ENCODE data around the gene FBXO31.

FBXO31 gene

DNA sequence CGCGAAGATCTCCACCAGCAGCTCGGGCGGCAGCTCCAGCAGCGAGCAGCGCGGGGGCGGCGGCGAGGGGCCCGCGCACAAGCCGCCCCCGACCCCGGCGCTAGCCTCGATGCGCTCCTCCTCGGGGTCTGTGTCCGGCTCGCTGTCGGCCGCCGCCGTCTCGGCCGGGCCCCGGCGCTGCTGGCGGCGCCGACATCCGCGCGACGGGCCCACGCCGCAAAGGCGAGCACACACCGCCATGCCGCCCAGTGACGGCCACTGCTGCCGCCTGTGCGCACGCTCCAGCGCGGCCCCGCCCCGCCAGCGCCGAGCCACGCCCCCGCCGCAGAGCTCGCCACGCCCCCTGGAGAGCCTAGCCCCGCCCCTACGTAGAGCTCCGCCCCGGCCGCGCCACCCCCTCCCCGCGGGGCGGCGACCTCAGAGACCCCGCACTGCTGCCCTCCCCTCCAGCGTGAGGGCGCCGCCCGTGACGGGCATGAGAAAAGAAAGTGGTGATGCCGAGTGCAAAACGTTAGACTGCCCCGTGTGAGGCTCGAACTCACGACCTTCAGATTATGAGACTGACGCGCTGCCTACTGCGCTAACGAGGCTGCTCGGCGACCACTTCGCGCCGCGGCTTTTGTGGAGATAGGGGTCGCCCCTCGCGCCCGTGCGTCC, at the start of gene FBXO31 (continued):
- TF ChIP-seq PBX3 (CRISPR knock-in tag; IDR thresholded peaks at IDR 0.05) = 0 out of 2 replicates have a peak, but pooled peaks have one; percentile 49
- TF ChIP-seq GLIS1 (tag by site-specific recombination; IDR thresholded peaks at IDR 0.05) = peak; percentile 37; the same call in 1 of the 2 replicates
- TF ChIP-seq ZNF76 (tag by site-specific recombination; IDR thresholded peaks at IDR 0.05; ENCODE audit: borderline replicate concordance, low read depth) = peak; percentile 69
- peak; percentile 83 for TF ChIP-seq ZNF843 (tag by site-specific recombination; IDR thresholded peaks at IDR 0.05)
- peak; percentile 82 for TF ChIP-seq ZBTB21 (tag by site-specific recombination; IDR thresholded peaks at IDR 0.05)
- TF ChIP-seq ZNF692 (tag by site-specific recombination; IDR thresholded peaks at IDR 0.05) = peak; percentile 90
- TF ChIP-seq ZNF449 (tag by site-specific recombination; IDR thresholded peaks at IDR 0.05) = peak; percentile 58
- peak; percentile 61; the same call in 1 of the 2 replicates for TF ChIP-seq TSHZ1 (tag by site-specific recombination; IDR thresholded peaks at IDR 0.05; ENCODE audit: borderline replicate concordance)
- TF ChIP-seq, protein P1, sequence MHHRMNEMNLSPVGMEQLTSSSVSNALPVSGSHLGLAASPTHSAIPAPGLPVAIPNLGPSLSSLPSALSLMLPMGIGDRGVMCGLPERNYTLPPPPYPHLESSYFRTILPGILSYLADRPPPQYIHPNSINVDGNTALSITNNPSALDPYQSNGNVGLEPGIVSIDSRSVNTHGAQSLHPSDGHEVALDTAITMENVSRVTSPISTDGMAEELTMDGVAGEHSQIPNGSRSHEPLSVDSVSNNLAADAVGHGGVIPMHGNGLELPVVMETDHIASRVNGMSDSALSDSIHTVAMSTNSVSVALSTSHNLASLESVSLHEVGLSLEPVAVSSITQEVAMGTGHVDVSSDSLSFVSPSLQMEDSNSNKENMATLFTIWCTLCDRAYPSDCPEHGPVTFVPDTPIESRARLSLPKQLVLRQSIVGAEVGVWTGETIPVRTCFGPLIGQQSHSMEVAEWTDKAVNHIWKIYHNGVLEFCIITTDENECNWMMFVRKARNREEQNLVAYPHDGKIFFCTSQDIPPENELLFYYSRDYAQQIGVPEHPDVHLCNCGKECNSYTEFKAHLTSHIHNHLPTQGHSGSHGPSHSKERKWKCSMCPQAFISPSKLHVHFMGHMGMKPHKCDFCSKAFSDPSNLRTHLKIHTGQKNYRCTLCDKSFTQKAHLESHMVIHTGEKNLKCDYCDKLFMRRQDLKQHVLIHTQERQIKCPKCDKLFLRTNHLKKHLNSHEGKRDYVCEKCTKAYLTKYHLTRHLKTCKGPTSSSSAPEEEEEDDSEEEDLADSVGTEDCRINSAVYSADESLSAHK (tag by site-specific recombination; IDR thresholded peaks at IDR 0.05) = peak; percentile 76
- TF ChIP-seq, protein P2, sequence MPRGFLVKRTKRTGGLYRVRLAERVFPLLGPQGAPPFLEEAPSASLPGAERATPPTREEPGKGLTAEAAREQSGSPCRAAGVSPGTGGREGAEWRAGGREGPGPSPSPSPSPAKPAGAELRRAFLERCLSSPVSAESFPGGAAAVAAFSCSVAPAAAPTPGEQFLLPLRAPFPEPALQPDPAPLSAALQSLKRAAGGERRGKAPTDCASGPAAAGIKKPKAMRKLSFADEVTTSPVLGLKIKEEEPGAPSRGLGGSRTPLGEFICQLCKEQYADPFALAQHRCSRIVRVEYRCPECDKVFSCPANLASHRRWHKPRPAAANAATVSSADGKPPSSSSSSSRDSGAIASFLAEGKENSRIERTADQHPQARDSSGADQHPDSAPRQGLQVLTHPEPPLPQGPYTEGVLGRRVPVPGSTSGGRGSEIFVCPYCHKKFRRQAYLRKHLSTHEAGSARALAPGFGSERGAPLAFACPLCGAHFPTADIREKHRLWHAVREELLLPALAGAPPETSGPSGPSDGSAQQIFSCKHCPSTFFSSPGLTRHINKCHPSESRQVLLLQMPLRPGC (tag by site-specific recombination; IDR thresholded peaks at IDR 0.05) = peak; percentile 57; the same call in 1 of the 2 replicates
- no peak for TF ChIP-seq ZNF335 (tag by site-specific recombination; conservative IDR thresholded peaks at IDR 0.05)
- TF ChIP-seq ZNF585B (tag by site-specific recombination; IDR thresholded peaks at IDR 0.05) = peak; percentile 21; the same call in 1 of the 2 replicates
- TF ChIP-seq KLF1 (tag by site-specific recombination; IDR thresholded peaks at IDR 0.05) = peak; percentile 94
- TF ChIP-seq SETDB1 (IDR thresholded peaks at IDR 0.05; ENCODE audit: insufficient read length, low read length) = no peak
- TF ChIP-seq ZNF785 (tag by site-specific recombination; IDR thresholded peaks at IDR 0.05) = peak; percentile 96
- peak; percentile 70 for TF ChIP-seq KLF7 (tag by site-specific recombination; IDR thresholded peaks at IDR 0.05; ENCODE audit: borderline replicate concordance)
- TF ChIP-seq YY2 (tag by site-specific recombination; IDR thresholded peaks at IDR 0.05) = peak; percentile 88
- TF ChIP-seq KLF10 (tag by site-specific recombination; IDR thresholded peaks at IDR 0.05) = peak; percentile 72; the same call in 1 of the 2 replicates
- peak; percentile 93 for TF ChIP-seq BCL11B (tag by site-specific recombination; IDR thresholded peaks at IDR 0.05; ENCODE audit: low read depth)
- peak; percentile 49; the same call in 1 of the 2 replicates for TF ChIP-seq ZFP37 (tag by site-specific recombination; IDR thresholded peaks at IDR 0.05)
- TF ChIP-seq ZSCAN23 (tag by site-specific recombination; IDR thresholded peaks at IDR 0.05) = peak; percentile 92

Data from HEK293 (cell line).